GM12892 (cell line): ENCODE measurements around the gene SPARC.

ENCODE experiments used
- POLR2A ChIP-seq: IDR thresholded peaks from 2 replicates; pipeline ENCODE4 v1.6.1; 2011; ENCODE audit warnings: low read depth, low read length, control low read depth
- POLR2AphosphoS5 ChIP-seq: IDR thresholded peaks from 2 replicates; pipeline ENCODE4 v1.6.1; 2011; ENCODE audit warnings: low read depth, low read length, control low read depth
- TAF1 ChIP-seq: IDR thresholded peaks from 2 replicates; pipeline ENCODE4 v1.6.1; 2011; ENCODE audit warnings: low read depth, mild to moderate bottlenecking, control low read depth, low read length, borderline replicate concordance

GRCh38 chr5:151679421-151680155 lies 7.1 kb downstream of the SPARC start:
- no peak for TF ChIP-seq POLR2A
- TF ChIP-seq POLR2AphosphoS5: no peak
- TF ChIP-seq TAF1: no peak
